H9 (cell line): ENCODE measurements around the gene HACE1. TPM values are rescaled to one million over a fixed set of nuclear protein-coding genes. Genes with fewer than 3 reads are reported as not detected.
"Not testable (repeated sequence)": the region's sequence is repeated elsewhere in the genome, so short reads cannot be mapped to it uniquely, and the experiment has no call there.

Experiments
- DNase-seq: peaks from one replicate; pipeline ENCODE4 v3.0.0-alpha.2; 2017
- H2AFZ ChIP-seq: one replicate; pipeline ENCODE4 v1.6.1; 2013; ENCODE audit warnings: mild to moderate bottlenecking, low read length, control low read depth, moderate library complexity
- H2AK5ac ChIP-seq: 2 replicates; pipeline ENCODE4 v1.6.1; 2013; ENCODE audit warnings: low read length, control low read depth, mixed read lengths; ENCODE audit not compliant: insufficient read length
- H2BK120ac ChIP-seq: one replicate; pipeline ENCODE4 v1.6.1; 2013; ENCODE audit warnings: low read depth, mild to moderate bottlenecking, low read length, control low read depth, inconsistent platforms; ENCODE audit not compliant: poor library complexity, severe bottlenecking
- H2BK12ac ChIP-seq: 2 replicates; pipeline ENCODE4 v1.6.1; 2013; ENCODE audit warnings: low read length, control low read depth, mixed read lengths, low read depth; ENCODE audit not compliant: insufficient read length
- H2BK15ac ChIP-seq: 2 replicates; pipeline ENCODE4 v1.6.1; 2013; ENCODE audit warnings: low read depth, low read length, control low read depth
- H2BK20ac ChIP-seq: one replicate; pipeline ENCODE4 v1.6.1; 2013; ENCODE audit warnings: low read depth, mild to moderate bottlenecking, low read length, control low read depth, inconsistent platforms; ENCODE audit not compliant: poor library complexity, severe bottlenecking
- H2BK5ac ChIP-seq: 2 replicates; pipeline ENCODE4 v1.6.1; 2013; ENCODE audit warnings: low read length, control low read depth, mixed read lengths; ENCODE audit not compliant: insufficient read length
- H3K14ac ChIP-seq: 2 replicates; pipeline ENCODE4 v1.6.1; 2013; ENCODE audit warnings: low read length, control low read depth; ENCODE audit not compliant: insufficient read depth
- H3K18ac ChIP-seq: 2 replicates; pipeline ENCODE4 v1.6.1; 2013; ENCODE audit warnings: low read depth, mild to moderate bottlenecking, mixed read lengths, low read length, control low read depth; ENCODE audit not compliant: insufficient read length
- H3K23ac ChIP-seq: 2 replicates; pipeline ENCODE4 v1.6.1; 2013; ENCODE audit warnings: low read length, control low read depth, mixed read lengths, low read depth; ENCODE audit not compliant: insufficient read length
- H3K23me2 ChIP-seq: 2 replicates; pipeline ENCODE4 v1.6.1; 2013; ENCODE audit warnings: low read depth, mild to moderate bottlenecking, mixed read lengths, low read length, control low read depth; ENCODE audit not compliant: insufficient read length, poor library complexity, severe bottlenecking
- H3K27ac ChIP-seq: 2 replicates; pipeline ENCODE4 v1.5.1; 2013; ENCODE audit warnings: low read length, control low read depth, mixed read lengths, low read depth; ENCODE audit not compliant: insufficient read length
- H3K27me3 ChIP-seq: 2 replicates; pipeline ENCODE4 v1.6.1; 2013; ENCODE audit warnings: low read length, control low read depth, inconsistent platforms; ENCODE audit not compliant: insufficient read depth
- H3K4ac ChIP-seq: 2 replicates; pipeline ENCODE4 v1.6.1; 2013; ENCODE audit warnings: low read depth, mild to moderate bottlenecking, control low read depth, inconsistent platforms, low read length, moderate library complexity
- H3K4me1 ChIP-seq: 2 replicates; pipeline ENCODE4 v1.6.1; 2013; ENCODE audit warnings: low read length, control low read depth, inconsistent platforms; ENCODE audit not compliant: insufficient read depth
- H3K4me2 ChIP-seq: 2 replicates; pipeline ENCODE4 v1.6.1; 2013; ENCODE audit warnings: low read length, control low read depth, mixed read lengths; ENCODE audit not compliant: insufficient read length, insufficient read depth
- H3K56ac ChIP-seq: 2 replicates; pipeline ENCODE4 v1.6.1; 2013; ENCODE audit warnings: low read depth, mild to moderate bottlenecking, mixed read lengths, low read length, control low read depth; ENCODE audit not compliant: insufficient read length
- H3K79me1 ChIP-seq: 2 replicates; pipeline ENCODE4 v1.6.1; 2013; ENCODE audit warnings: low read depth, mild to moderate bottlenecking, moderate library complexity, low read length, control low read depth, inconsistent platforms; ENCODE audit not compliant: insufficient read depth, poor library complexity, severe bottlenecking
- H3K79me2 ChIP-seq: 2 replicates; pipeline ENCODE4 v1.6.1; 2013; ENCODE audit warnings: low read length, control low read depth, inconsistent platforms; ENCODE audit not compliant: insufficient read depth
- H3K9ac ChIP-seq: 2 replicates; pipeline ENCODE4 v1.6.1; 2013; ENCODE audit warnings: low read length, control low read depth, mixed read lengths; ENCODE audit not compliant: insufficient read length; ENCODE audit errors: extremely low read depth
- H3K9me3 ChIP-seq: one replicate; pipeline ENCODE4 v1.6.1; 2013; ENCODE audit warnings: low read depth, low read length, inconsistent platforms; ENCODE audit not compliant: control insufficient read depth
- H3T11ph ChIP-seq: one replicate; pipeline ENCODE4 v1.6.1; 2013; ENCODE audit warnings: mild to moderate bottlenecking, low read length, control low read depth, inconsistent platforms
- H4K20me1 ChIP-seq: one replicate; pipeline ENCODE4 v1.6.1; 2013; ENCODE audit not compliant: control insufficient read depth, insufficient read length, insufficient read depth
- H4K5ac ChIP-seq: 2 replicates; pipeline ENCODE4 v1.6.1; 2013; ENCODE audit warnings: low read depth, mild to moderate bottlenecking, mixed read lengths, low read length, control low read depth; ENCODE audit not compliant: insufficient read length
- H4K8ac ChIP-seq: replicated peaks from 2 replicates; pipeline ENCODE4 v1.6.1; 2013; ENCODE audit warnings: low read length, control low read depth, mixed read lengths, low read depth; ENCODE audit not compliant: insufficient read length
- H4K91ac ChIP-seq: 2 replicates; pipeline ENCODE4 v1.6.1; 2013; ENCODE audit warnings: low read depth, mild to moderate bottlenecking, moderate library complexity, mixed read lengths, low read length, control low read depth; ENCODE audit not compliant: insufficient read length
- H3K27ac Mint-ChIP-seq, 3 experiments: 2 replicates in 2 of 3; 3 replicates in 1 of 3; pipeline ENCODE4 v1.8.0; 2020 to 2021; ENCODE audit warnings: mixed read lengths in 3 of 3, mild to moderate bottlenecking in 1 of 3, moderate library complexity in 1 of 3
- H3K27me3 Mint-ChIP-seq: 2 replicates; pipeline ENCODE4 v1.8.0; 2021; ENCODE audit warnings: low read depth, mild to moderate bottlenecking, moderate library complexity, mixed read lengths
- H3K36me3 Mint-ChIP-seq, 3 experiments: 2 replicates in 2 of 3; 3 replicates in 1 of 3; pipeline ENCODE4 v1.8.0; 2020 to 2021; ENCODE audit warnings: low read depth in 3 of 3, mixed read lengths in 3 of 3; ENCODE audit not compliant: insufficient read depth in 1 of 3
- H3K4me1 Mint-ChIP-seq, 2 experiments: 2 replicates each; pipeline ENCODE4 v1.8.0; 2020; ENCODE audit warnings: mixed read lengths in 2 of 2
- H3K4me3 Mint-ChIP-seq, 2 experiments: 2 replicates in 1 of 2; 3 replicates in 1 of 2; pipeline ENCODE4 v1.8.0; 2020 to 2021; ENCODE audit warnings: mild to moderate bottlenecking in 2 of 2, mixed read lengths in 2 of 2, moderate library complexity in 1 of 2
- H3K9me3 Mint-ChIP-seq, 2 experiments: 2 replicates in 1 of 2; 3 replicates in 1 of 2; pipeline ENCODE4 v1.8.0; 2020; ENCODE audit warnings: mild to moderate bottlenecking in 2 of 2, mixed read lengths in 2 of 2, moderate library complexity in 1 of 2
- WGBS: extraction: QIAGEN DNeasy Blood & Tissue Kit; methylation state at CpG from one replicate; pipeline ENCODE4 v1.1.7; 2013; ENCODE audit warnings: missing lambda C conversion rate, low lambda C conversion rate, mixed read lengths; ENCODE audit not compliant: insufficient read length; ENCODE audit errors: extremely low coverage; 5-methylcytosine and 5-hydroxymethylcytosine counted together
- total RNA-seq: library from RNA; stranded (reverse); gene quantifications from 2 replicates; pipeline ENCODE4 v1.2.1, GENCODE V29; 2021

HACE1 gene
- total RNA-seq, 1 experiment from 2014 or later: 18.0 TPM

DNA sequence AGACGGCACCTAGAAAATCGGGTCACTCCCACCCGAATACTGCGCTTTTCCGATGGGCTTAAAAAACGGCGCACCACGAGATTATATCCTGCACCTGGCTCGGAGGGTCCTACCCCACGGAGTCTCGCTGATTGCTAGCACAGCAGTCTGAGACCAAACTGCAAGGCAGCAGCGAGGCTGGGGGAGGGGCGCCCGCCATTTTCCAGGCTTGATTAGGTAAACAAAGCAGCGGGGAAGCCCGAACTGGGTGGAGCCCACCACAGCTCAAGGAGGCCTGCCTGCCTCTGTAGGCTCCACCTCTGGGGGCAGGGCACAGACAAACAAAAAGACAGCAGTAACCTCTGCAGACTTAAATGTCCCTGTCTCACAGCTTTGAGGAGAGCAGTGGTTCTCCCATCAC is 122.2 kb downstream of the HACE1 start:
- H2BK120ac ChIP-seq, H3K4me1 ChIP-seq, H3K9ac ChIP-seq, H3K23me2 ChIP-seq, H3T11ph ChIP-seq, H4K5ac ChIP-seq, H3K14ac ChIP-seq, H3K4me2 ChIP-seq, H3K9me3 Mint-ChIP-seq, H3K27ac ChIP-seq, H2AK5ac ChIP-seq, H3K23ac ChIP-seq, H4K8ac ChIP-seq, H3K79me1 ChIP-seq, H3K27me3 Mint-ChIP-seq, H3K9me3 ChIP-seq, H3K4me1 Mint-ChIP-seq, H2AFZ ChIP-seq, H2BK5ac ChIP-seq, H3K79me2 ChIP-seq, H4K91ac ChIP-seq, H3K27me3 ChIP-seq, H3K27ac Mint-ChIP-seq, H2BK15ac ChIP-seq, H3K56ac ChIP-seq, H3K4ac ChIP-seq, H2BK12ac ChIP-seq, H3K18ac ChIP-seq, H4K20me1 ChIP-seq, H2BK20ac ChIP-seq: not testable (repeated sequence)
- H3K36me3 Mint-ChIP-seq: peaks cover 5 to 14% (median 9%) of the 10 kb centered on the region in 3 experiments
- peak; percentile 74 for DNase-seq
- peak overlapping the region in 1 of 2 experiments; percentile 61; a peak in 2 of 5 replicates for H3K4me3 Mint-ChIP-seq
- no CpG with 5 or more reads among the region's 16 CpGs for WGBS
